Transverse colon (tissue), 4 donors: ENCODE data around the gene LMTK2.

ENCODE experiments used
- POLR2A ChIP-seq: fragments of 450-650 bp; IDR thresholded peaks from one replicate; pipeline ENCODE4 v1.6.1; 2016; ENCODE audit warnings: antibody characterized with exemption, mild to moderate bottlenecking, moderate library complexity
- POLR2AphosphoS5 ChIP-seq, 3 donors: sonication (generic); formaldehyde crosslinking; IDR thresholded peaks; one replicate each; pipeline ENCODE4 v1.6.1; 2016; ENCODE audit warnings: antibody characterized with exemption in 3 of 3
- TF ChIP-seq, protein P1 (sequence below), 5 experiments: fragments of 200-600 bp in 3 of 5; fragments of 450-650 bp in 2 of 5; sonication (generic) in 3 of 5; IDR thresholded peaks; 1 replicate in 2 of 5; 2 replicates in 3 of 5; pipeline ENCODE4 v1.5.1; 2016 to 2017; ENCODE audit warnings: antibody characterized with exemption in 5 of 5, inconsistent platforms in 3 of 5, mild to moderate bottlenecking in 2 of 5, moderate library complexity in 1 of 5

DNA sequence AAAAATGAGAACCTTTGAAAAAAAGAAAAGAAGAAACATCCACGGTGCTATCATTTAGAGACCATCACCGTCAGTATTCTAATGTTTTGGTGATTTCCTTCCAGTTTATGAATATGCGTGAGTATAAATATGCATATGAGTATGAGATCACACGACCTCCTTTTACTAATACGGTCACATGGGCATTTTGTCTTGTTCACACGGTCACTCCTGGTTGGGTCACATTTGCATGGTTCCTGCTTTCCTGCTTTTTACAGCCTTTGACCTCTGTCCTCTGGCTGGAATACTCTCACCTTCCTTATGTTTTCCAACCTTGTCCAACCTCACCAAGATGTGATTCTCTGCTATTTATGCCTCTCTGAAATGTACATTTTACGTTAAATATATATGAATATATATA lies 25.3 kb upstream of the LMTK2 start:
- no peak for TF ChIP-seq POLR2A
- TF ChIP-seq, protein P1, sequence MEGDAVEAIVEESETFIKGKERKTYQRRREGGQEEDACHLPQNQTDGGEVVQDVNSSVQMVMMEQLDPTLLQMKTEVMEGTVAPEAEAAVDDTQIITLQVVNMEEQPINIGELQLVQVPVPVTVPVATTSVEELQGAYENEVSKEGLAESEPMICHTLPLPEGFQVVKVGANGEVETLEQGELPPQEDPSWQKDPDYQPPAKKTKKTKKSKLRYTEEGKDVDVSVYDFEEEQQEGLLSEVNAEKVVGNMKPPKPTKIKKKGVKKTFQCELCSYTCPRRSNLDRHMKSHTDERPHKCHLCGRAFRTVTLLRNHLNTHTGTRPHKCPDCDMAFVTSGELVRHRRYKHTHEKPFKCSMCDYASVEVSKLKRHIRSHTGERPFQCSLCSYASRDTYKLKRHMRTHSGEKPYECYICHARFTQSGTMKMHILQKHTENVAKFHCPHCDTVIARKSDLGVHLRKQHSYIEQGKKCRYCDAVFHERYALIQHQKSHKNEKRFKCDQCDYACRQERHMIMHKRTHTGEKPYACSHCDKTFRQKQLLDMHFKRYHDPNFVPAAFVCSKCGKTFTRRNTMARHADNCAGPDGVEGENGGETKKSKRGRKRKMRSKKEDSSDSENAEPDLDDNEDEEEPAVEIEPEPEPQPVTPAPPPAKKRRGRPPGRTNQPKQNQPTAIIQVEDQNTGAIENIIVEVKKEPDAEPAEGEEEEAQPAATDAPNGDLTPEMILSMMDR (IDR thresholded peaks at IDR 0.05) = no peak
- no peak for TF ChIP-seq POLR2AphosphoS5 (IDR thresholded peaks at IDR 0.05)
